ENCODE data around the gene OSBP. TPM values are rescaled to one million over a fixed set of nuclear protein-coding genes. Genes with fewer than 3 reads are reported as not detected.

OSBP gene, protein sequence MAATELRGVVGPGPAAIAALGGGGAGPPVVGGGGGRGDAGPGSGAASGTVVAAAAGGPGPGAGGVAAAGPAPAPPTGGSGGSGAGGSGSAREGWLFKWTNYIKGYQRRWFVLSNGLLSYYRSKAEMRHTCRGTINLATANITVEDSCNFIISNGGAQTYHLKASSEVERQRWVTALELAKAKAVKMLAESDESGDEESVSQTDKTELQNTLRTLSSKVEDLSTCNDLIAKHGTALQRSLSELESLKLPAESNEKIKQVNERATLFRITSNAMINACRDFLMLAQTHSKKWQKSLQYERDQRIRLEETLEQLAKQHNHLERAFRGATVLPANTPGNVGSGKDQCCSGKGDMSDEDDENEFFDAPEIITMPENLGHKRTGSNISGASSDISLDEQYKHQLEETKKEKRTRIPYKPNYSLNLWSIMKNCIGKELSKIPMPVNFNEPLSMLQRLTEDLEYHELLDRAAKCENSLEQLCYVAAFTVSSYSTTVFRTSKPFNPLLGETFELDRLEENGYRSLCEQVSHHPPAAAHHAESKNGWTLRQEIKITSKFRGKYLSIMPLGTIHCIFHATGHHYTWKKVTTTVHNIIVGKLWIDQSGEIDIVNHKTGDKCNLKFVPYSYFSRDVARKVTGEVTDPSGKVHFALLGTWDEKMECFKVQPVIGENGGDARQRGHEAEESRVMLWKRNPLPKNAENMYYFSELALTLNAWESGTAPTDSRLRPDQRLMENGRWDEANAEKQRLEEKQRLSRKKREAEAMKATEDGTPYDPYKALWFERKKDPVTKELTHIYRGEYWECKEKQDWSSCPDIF
- total RNA-seq = 40.5 TPM

DNA sequence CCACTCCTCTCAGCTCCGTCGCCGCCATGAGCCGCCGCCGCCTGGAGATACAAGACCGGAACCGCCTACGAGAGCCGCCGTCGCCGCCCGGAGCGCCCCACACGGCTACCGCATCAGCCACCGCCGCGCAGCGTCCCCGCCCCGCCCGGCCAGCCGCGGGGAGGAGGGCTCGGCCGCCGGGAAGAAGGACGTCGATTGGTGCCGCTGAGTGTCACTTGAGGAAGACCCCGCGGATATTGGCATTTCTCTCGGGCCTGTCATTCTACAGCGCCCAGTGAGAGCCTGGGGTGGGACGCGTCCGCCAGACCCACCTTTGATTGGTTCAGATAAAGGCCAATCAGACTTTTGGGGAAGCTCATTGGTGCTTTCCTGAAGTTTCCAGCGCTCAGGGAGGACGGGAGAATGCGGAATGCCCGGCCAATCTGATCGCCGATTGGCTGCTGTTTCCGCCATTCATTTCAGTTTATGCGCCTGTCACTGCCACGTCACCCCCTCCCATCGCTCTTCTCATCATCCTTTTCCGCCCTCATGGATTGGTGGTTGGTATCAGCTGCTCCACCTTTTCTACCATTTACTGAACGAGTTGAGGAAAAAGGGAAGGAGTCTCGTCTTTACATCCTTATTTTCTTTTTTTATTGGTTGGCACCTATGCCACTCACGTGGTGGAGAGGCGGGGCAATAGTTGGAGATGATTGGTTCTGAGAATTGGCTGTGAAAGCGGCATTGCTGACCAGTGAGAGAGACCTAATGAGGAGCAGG lies at the start of gene OSBP:
TSS of gene OSBP (minus strand) at position 138 of the 759 bp plus-strand sequence. CDS start at position 28, 110 bp downstream.
- Histone ChIP-seq H3K27ac (peak within 1 kb of the TSS; percentile 92), H3K36me3 (no peaks in the 10 kb centered on the region), H3K27me3 (no peaks in the 10 kb centered on the region), H3K4me1 (peaks cover 50% of the 10 kb centered on the region), H3K4me3 (peak within 1 kb of the TSS; percentile 71 to 90), H3K9me3 (no peaks in the 10 kb centered on the region)
- peak; percentile 100 for DNase-seq (ENCODE audit: extremely low spot score in 2 of 2)
- TF ChIP-seq, protein P1, sequence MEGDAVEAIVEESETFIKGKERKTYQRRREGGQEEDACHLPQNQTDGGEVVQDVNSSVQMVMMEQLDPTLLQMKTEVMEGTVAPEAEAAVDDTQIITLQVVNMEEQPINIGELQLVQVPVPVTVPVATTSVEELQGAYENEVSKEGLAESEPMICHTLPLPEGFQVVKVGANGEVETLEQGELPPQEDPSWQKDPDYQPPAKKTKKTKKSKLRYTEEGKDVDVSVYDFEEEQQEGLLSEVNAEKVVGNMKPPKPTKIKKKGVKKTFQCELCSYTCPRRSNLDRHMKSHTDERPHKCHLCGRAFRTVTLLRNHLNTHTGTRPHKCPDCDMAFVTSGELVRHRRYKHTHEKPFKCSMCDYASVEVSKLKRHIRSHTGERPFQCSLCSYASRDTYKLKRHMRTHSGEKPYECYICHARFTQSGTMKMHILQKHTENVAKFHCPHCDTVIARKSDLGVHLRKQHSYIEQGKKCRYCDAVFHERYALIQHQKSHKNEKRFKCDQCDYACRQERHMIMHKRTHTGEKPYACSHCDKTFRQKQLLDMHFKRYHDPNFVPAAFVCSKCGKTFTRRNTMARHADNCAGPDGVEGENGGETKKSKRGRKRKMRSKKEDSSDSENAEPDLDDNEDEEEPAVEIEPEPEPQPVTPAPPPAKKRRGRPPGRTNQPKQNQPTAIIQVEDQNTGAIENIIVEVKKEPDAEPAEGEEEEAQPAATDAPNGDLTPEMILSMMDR (IDR thresholded peaks at IDR 0.05) = no peak
- TF ChIP-seq POLR2AphosphoS5 (IDR thresholded peaks at IDR 0.05; ENCODE audit: insufficient read depth in 1 of 2, low read depth in 1 of 2) (peak; percentile 74 to 99), POLR2A (IDR thresholded peaks at IDR 0.05) (peak in 1 of 2 donors; percentile 90)
- intact Hi-C loops (cut with DNase I) = loop anchor here (2.0 to 10.0 kb wide), 2 partner anchors 51 to 53 kb away; partner anchors contain the start of gene PATL1

DNA sequence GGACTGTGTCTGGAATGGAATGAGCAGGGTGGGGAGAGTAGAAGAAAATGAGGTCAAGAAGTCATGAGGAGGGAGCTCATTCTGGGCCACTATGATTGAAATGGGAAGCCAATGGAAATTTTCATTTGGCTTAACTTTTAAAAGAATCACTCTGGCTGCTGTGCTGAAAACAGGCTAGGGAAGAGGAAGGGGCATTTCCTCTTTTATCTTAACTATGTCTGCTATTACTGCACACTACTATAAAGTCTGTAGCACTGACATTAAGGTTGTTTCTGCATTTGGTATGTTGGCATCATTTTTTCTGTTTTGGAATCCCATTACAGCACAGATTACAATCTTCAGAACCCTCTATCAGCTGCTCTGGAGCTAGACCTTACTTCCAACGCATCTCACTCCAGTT lies 45.0 kb upstream of the OSBP start:
- intact Hi-C loops (cut with DNase I) = no loop called here
- TF ChIP-seq POLR2AphosphoS5 (IDR thresholded peaks at IDR 0.05; ENCODE audit: insufficient read depth in 1 of 2, low read depth in 1 of 2) (no peak), POLR2A (IDR thresholded peaks at IDR 0.05) (no peak)
- TF ChIP-seq, protein P1 (IDR thresholded peaks at IDR 0.05) = no peak
- Histone ChIP-seq H3K4me1 (peaks cover 23% of the 10 kb centered on the region), H3K27me3 (no peaks in the 10 kb centered on the region), H3K4me3 (no peak overlapping the region), H3K36me3 (peaks cover 0 to 52% of the 10 kb centered on the region in 2 donors), H3K27ac (no peak overlapping the region), H3K9me3 (no peaks in the 10 kb centered on the region)
- DNase-seq (ENCODE audit: extremely low spot score in 2 of 2) = no peak

DNA sequence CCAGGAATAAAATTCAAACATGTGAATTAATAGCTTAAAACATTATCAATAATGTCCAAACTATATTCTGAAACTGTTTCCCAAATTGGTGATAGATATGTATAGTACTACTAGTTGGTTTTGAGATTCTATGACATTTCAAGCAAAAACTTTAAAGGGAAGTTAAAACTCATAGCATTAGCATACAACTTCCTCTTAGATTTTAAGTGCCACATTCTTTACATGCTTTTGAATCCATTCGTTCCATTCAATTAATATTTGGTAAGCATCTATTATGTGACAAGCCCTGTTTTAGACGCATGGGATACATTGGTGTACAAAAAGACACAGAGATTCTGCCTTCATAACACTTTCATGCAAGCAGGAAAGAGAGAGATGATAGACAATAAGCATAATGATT lies 44.4 kb upstream of the OSBP start:
- TF ChIP-seq POLR2A (IDR thresholded peaks at IDR 0.05) (no peak), POLR2AphosphoS5 (IDR thresholded peaks at IDR 0.05; ENCODE audit: insufficient read depth in 1 of 2, low read depth in 1 of 2) (no peak)
- TF ChIP-seq, protein P1 (IDR thresholded peaks at IDR 0.05) = no peak
- Histone ChIP-seq H3K4me1 (peaks cover 23% of the 10 kb centered on the region), H3K36me3 (peaks cover 0 to 53% of the 10 kb centered on the region in 2 donors)

DNA sequence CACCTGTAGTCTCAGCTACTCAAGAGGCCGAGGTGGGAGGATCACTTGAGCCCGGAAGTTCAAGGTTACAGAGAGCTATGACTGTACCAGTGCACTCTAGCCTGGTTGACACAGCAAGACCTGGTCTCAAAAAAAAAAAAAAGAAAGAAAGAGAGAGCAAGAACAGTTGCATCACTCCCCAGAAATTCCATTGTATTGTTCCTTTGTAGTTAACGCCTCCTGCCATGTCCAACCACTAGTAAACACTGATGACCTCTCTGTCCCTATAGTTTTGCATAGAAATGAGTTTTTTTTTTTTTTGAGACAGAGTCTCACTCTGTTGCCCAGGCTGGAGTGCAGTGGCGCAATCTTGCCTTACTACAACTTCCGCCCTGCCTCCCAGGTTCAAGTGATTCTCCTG lies 42.5 kb upstream of the OSBP start:
- Histone ChIP-seq H3K36me3 (peaks cover 0 to 69% of the 10 kb centered on the region in 2 donors), H3K4me1 (peaks cover 15% of the 10 kb centered on the region), H3K27me3 (no peaks in the 10 kb centered on the region), H3K4me3 (no peak overlapping the region), H3K27ac (no peak overlapping the region), H3K9me3 (no peaks in the 10 kb centered on the region)
- DNase-seq (ENCODE audit: extremely low spot score in 2 of 2) = no peak
- TF ChIP-seq, protein P1 (IDR thresholded peaks at IDR 0.05) = no peak
- TF ChIP-seq POLR2AphosphoS5 (IDR thresholded peaks at IDR 0.05; ENCODE audit: insufficient read depth in 1 of 2, low read depth in 1 of 2) (no peak), POLR2A (IDR thresholded peaks at IDR 0.05) (no peak)
- intact Hi-C loops (cut with DNase I) = no loop called here

More for the DNA sequence above, 44.4 kb upstream of the OSBP start:
- H3K4me3 ChIP-seq = no peak overlapping the region
- DNase-seq (ENCODE audit: extremely low spot score in 2 of 2) = no peak
- intact Hi-C loops (cut with DNase I) = no loop called here
- no peak overlapping the region for H3K27ac ChIP-seq
- H3K27me3 ChIP-seq = no peaks in the 10 kb centered on the region
- no peaks in the 10 kb centered on the region for H3K9me3 ChIP-seq
